Activated CD4-positive, alpha-beta T cell treated with anti-CD3 and anti-CD28 coated beads, Interleukin-2, amount 50 U/mL, for 16 hours (primary cell): ENCODE data around the gene SORCS2.

Experiments
- DNase-seq: peaks from one replicate; pipeline ENCODE4 v3.0.0-alpha.2; 2020

Gene SORCS2

GRCh38 chr4:7500404-7500803 is 308.1 kb downstream of the SORCS2 start:
- DNase-seq: no peak

- DNase-seq: no peak
Measured at GRCh38 chr4:7501314-7501713, 309.0 kb downstream of the SORCS2 start.

- no peak for DNase-seq
Measured at GRCh38 chr4:7501873-7502272, 309.5 kb downstream of the SORCS2 start.

- DNase-seq: no peak
Measured at GRCh38 chr4:7503559-7504249, 311.4 kb downstream of the SORCS2 start.

GRCh38 chr4:7505116-7505900 is 313.0 kb downstream of the SORCS2 start:
- no peak for DNase-seq

GRCh38 chr4:7506119-7506518 is 313.8 kb downstream of the SORCS2 start:
- no peak for DNase-seq

GRCh38 chr4:7506572-7506971 is 314.2 kb downstream of the SORCS2 start:
- no peak for DNase-seq

GRCh38 chr4:7507381-7507780 is 315.0 kb downstream of the SORCS2 start:
- DNase-seq: no peak

GRCh38 chr4:7510066-7510465 is 317.7 kb downstream of the SORCS2 start:
- DNase-seq: no peak

- DNase-seq: no peak
Measured at GRCh38 chr4:7510538-7510937, 318.2 kb downstream of the SORCS2 start.

- no peak for DNase-seq
Measured at GRCh38 chr4:7511525-7511924, 319.2 kb downstream of the SORCS2 start.

GRCh38 chr4:7512428-7512827 is 320.1 kb downstream of the SORCS2 start:
- DNase-seq: no peak

- no peak for DNase-seq
Measured at GRCh38 chr4:7512946-7513345, 320.6 kb downstream of the SORCS2 start.

GRCh38 chr4:7513671-7514070 is 321.3 kb downstream of the SORCS2 start:
- DNase-seq: no peak

GRCh38 chr4:7514281-7514680 is 321.9 kb downstream of the SORCS2 start:
- no peak for DNase-seq

- DNase-seq: no peak
Measured at GRCh38 chr4:7514789-7515188, 322.5 kb downstream of the SORCS2 start.

GRCh38 chr4:7515390-7515902 is 323.1 kb downstream of the SORCS2 start:
- DNase-seq: no peak

- DNase-seq: no peak
Measured at GRCh38 chr4:7516096-7516772, 323.9 kb downstream of the SORCS2 start.

GRCh38 chr4:7516773-7517144 is 324.4 kb downstream of the SORCS2 start:
- DNase-seq: no peak

- DNase-seq: no peak
Measured at GRCh38 chr4:7518871-7519637, 326.7 kb downstream of the SORCS2 start.

- DNase-seq: no peak
Measured at GRCh38 chr4:7519638-7520376, 327.5 kb downstream of the SORCS2 start.

GRCh38 chr4:7521666-7522065 is 329.3 kb downstream of the SORCS2 start:
- no peak for DNase-seq
